ENCODE data around the gene CBFA2T3.

The CBFA2T3 gene

GRCh38 chr16:88844419-88845036, 132.5 kb downstream of the CBFA2T3 start:
- H3K4me3 Mint-ChIP-seq: no peak overlapping the region
- no peak for DNase-seq
- H3K27ac Mint-ChIP-seq: no peak overlapping the region
- no peaks in the 10 kb centered on the region for H3K27me3 Mint-ChIP-seq
- H3K36me3 Mint-ChIP-seq (ENCODE audit: low read depth): peaks cover 22% of the 10 kb centered on the region
- H3K9me3 Mint-ChIP-seq: no peaks in the 10 kb centered on the region
- no peaks in the 10 kb centered on the region for H3K4me1 Mint-ChIP-seq (ENCODE audit: low read depth)

GRCh38 chr16:88843256-88843655, 133.8 kb downstream of the CBFA2T3 start:
- DNase-seq: no peak
- H3K36me3 Mint-ChIP-seq (ENCODE audit: low read depth): peaks cover 22% of the 10 kb centered on the region
- H3K4me3 Mint-ChIP-seq: no peak overlapping the region
- no peak overlapping the region for H3K27ac Mint-ChIP-seq
- H3K27me3 Mint-ChIP-seq: no peaks in the 10 kb centered on the region
- no peaks in the 10 kb centered on the region for H3K9me3 Mint-ChIP-seq
- no peaks in the 10 kb centered on the region for H3K4me1 Mint-ChIP-seq (ENCODE audit: low read depth)

- Mint-ChIP-seq H3K4me1 (ENCODE audit: low read depth) (no peaks in the 10 kb centered on the region), H3K27me3 (no peaks in the 10 kb centered on the region), H3K4me3 (no peak overlapping the region), H3K36me3 (ENCODE audit: low read depth) (peaks cover 20% of the 10 kb centered on the region), H3K9me3 (no peaks in the 10 kb centered on the region), H3K27ac (no peak overlapping the region)
- no peak for DNase-seq
Observed at GRCh38 chr16:88842806-88843205, 134.2 kb downstream of the CBFA2T3 start.

GRCh38 chr16:88842308-88842756, 134.7 kb downstream of the CBFA2T3 start:
- no peak overlapping the region for H3K27ac Mint-ChIP-seq
- no peaks in the 10 kb centered on the region for H3K4me1 Mint-ChIP-seq (ENCODE audit: low read depth)
- H3K4me3 Mint-ChIP-seq: no peak overlapping the region
- DNase-seq: no peak
- peaks cover 17% of the 10 kb centered on the region for H3K36me3 Mint-ChIP-seq (ENCODE audit: low read depth)
- no peaks in the 10 kb centered on the region for H3K9me3 Mint-ChIP-seq
- no peaks in the 10 kb centered on the region for H3K27me3 Mint-ChIP-seq

- Mint-ChIP-seq H3K36me3 (ENCODE audit: low read depth) (peaks cover 17% of the 10 kb centered on the region), H3K4me1 (ENCODE audit: low read depth) (no peaks in the 10 kb centered on the region), H3K9me3 (no peaks in the 10 kb centered on the region), H3K4me3 (no peak overlapping the region), H3K27me3 (no peaks in the 10 kb centered on the region), H3K27ac (no peak overlapping the region)
- DNase-seq: no peak
Observed at GRCh38 chr16:88841521-88842307, 135.3 kb downstream of the CBFA2T3 start.

- Mint-ChIP-seq H3K27ac (no peak overlapping the region), H3K4me3 (no peak overlapping the region), H3K36me3 (ENCODE audit: low read depth) (peaks cover 17% of the 10 kb centered on the region), H3K27me3 (no peaks in the 10 kb centered on the region), H3K4me1 (ENCODE audit: low read depth) (no peaks in the 10 kb centered on the region), H3K9me3 (no peaks in the 10 kb centered on the region)
- DNase-seq: no peak
Observed at GRCh38 chr16:88840600-88841215, 136.3 kb downstream of the CBFA2T3 start.

GRCh38 chr16:88839745-88840599, 137.0 kb downstream of the CBFA2T3 start:
- Mint-ChIP-seq H3K9me3 (no peaks in the 10 kb centered on the region), H3K27me3 (no peaks in the 10 kb centered on the region), H3K4me3 (no peak overlapping the region), H3K4me1 (ENCODE audit: low read depth) (no peaks in the 10 kb centered on the region), H3K36me3 (ENCODE audit: low read depth) (peaks cover 21% of the 10 kb centered on the region), H3K27ac (no peak overlapping the region)
- no peak for DNase-seq

GRCh38 chr16:88839026-88839529, 137.9 kb downstream of the CBFA2T3 start:
- Mint-ChIP-seq H3K27ac (no peak overlapping the region), H3K27me3 (no peaks in the 10 kb centered on the region), H3K36me3 (ENCODE audit: low read depth) (peaks cover 23% of the 10 kb centered on the region), H3K9me3 (no peaks in the 10 kb centered on the region), H3K4me1 (ENCODE audit: low read depth) (no peaks in the 10 kb centered on the region), H3K4me3 (no peak overlapping the region)
- DNase-seq: no peak

GRCh38 chr16:88838566-88838965, 138.4 kb downstream of the CBFA2T3 start:
- no peak for DNase-seq

GRCh38 chr16:88837806-88838205, 139.2 kb downstream of the CBFA2T3 start:
- Mint-ChIP-seq H3K36me3 (ENCODE audit: low read depth) (peaks cover 19% of the 10 kb centered on the region), H3K27me3 (no peaks in the 10 kb centered on the region), H3K4me3 (no peak overlapping the region), H3K4me1 (ENCODE audit: low read depth) (no peaks in the 10 kb centered on the region), H3K9me3 (no peaks in the 10 kb centered on the region), H3K27ac (no peak overlapping the region)
- no peak for DNase-seq

More at GRCh38 chr16:88838566-88838965, 138.4 kb downstream of the CBFA2T3 start:
- H3K36me3 Mint-ChIP-seq (ENCODE audit: low read depth): peaks cover 23% of the 10 kb centered on the region
- H3K27me3 Mint-ChIP-seq: no peaks in the 10 kb centered on the region
- no peak overlapping the region for H3K4me3 Mint-ChIP-seq
- no peaks in the 10 kb centered on the region for H3K4me1 Mint-ChIP-seq (ENCODE audit: low read depth)
- H3K27ac Mint-ChIP-seq: no peak overlapping the region
- H3K9me3 Mint-ChIP-seq: no peaks in the 10 kb centered on the region

- H3K4me3 Mint-ChIP-seq: no peak overlapping the region
- no peaks in the 10 kb centered on the region for H3K27me3 Mint-ChIP-seq
- no peaks in the 10 kb centered on the region for H3K9me3 Mint-ChIP-seq
- DNase-seq: no peak
- peaks cover 15% of the 10 kb centered on the region for H3K36me3 Mint-ChIP-seq (ENCODE audit: low read depth)
- no peak overlapping the region for H3K27ac Mint-ChIP-seq
- no peaks in the 10 kb centered on the region for H3K4me1 Mint-ChIP-seq (ENCODE audit: low read depth)
Observed at GRCh38 chr16:88836791-88837190, 140.2 kb downstream of the CBFA2T3 start.

- H3K36me3 Mint-ChIP-seq (ENCODE audit: low read depth): peaks cover 17% of the 10 kb centered on the region
- H3K9me3 Mint-ChIP-seq: no peaks in the 10 kb centered on the region
Observed at GRCh38 chr16:88835818-88836217, 141.2 kb downstream of the CBFA2T3 start.

GRCh38 chr16:88835383-88835782, 141.6 kb downstream of the CBFA2T3 start:
- no peaks in the 10 kb centered on the region for H3K27me3 Mint-ChIP-seq
- no peak for DNase-seq
- H3K4me3 Mint-ChIP-seq: no peak overlapping the region
- H3K4me1 Mint-ChIP-seq (ENCODE audit: low read depth): no peaks in the 10 kb centered on the region
- no peaks in the 10 kb centered on the region for H3K9me3 Mint-ChIP-seq
- H3K27ac Mint-ChIP-seq: no peak overlapping the region
- H3K36me3 Mint-ChIP-seq (ENCODE audit: low read depth): peaks cover 17% of the 10 kb centered on the region

More at GRCh38 chr16:88835818-88836217, 141.2 kb downstream of the CBFA2T3 start:
- H3K27ac Mint-ChIP-seq: no peak overlapping the region
- H3K4me1 Mint-ChIP-seq (ENCODE audit: low read depth): no peaks in the 10 kb centered on the region
- H3K27me3 Mint-ChIP-seq: no peaks in the 10 kb centered on the region
- no peak for DNase-seq
- no peak overlapping the region for H3K4me3 Mint-ChIP-seq

- H3K27ac Mint-ChIP-seq: no peak overlapping the region
- DNase-seq: no peak
- H3K36me3 Mint-ChIP-seq (ENCODE audit: low read depth): peaks cover 14% of the 10 kb centered on the region
- no peaks in the 10 kb centered on the region for H3K9me3 Mint-ChIP-seq
- no peak overlapping the region for H3K4me3 Mint-ChIP-seq
- no peaks in the 10 kb centered on the region for H3K4me1 Mint-ChIP-seq (ENCODE audit: low read depth)
- H3K27me3 Mint-ChIP-seq: no peaks in the 10 kb centered on the region
Observed at GRCh38 chr16:88834670-88835069, 142.3 kb downstream of the CBFA2T3 start.
